SIG-M5 treated with dmso at 0.1 percent for 504 hours (cell line): ENCODE results near the gene PABPN1.
A peak's percentile ranks its signal among the peaks of the same experiment; 100 is the strongest.
"Not testable (repeated sequence)": the region's sequence is repeated elsewhere in the genome, so short reads cannot be mapped to it uniquely, and the experiment has no call there.

Experiments
- DNase-seq: peaks from one replicate; lab custom pipeline; 2025; ENCODE audit not compliant: unreplicated experiment; lab: John Stamatoyannopoulos, UW

The PABPN1 gene

DNA sequence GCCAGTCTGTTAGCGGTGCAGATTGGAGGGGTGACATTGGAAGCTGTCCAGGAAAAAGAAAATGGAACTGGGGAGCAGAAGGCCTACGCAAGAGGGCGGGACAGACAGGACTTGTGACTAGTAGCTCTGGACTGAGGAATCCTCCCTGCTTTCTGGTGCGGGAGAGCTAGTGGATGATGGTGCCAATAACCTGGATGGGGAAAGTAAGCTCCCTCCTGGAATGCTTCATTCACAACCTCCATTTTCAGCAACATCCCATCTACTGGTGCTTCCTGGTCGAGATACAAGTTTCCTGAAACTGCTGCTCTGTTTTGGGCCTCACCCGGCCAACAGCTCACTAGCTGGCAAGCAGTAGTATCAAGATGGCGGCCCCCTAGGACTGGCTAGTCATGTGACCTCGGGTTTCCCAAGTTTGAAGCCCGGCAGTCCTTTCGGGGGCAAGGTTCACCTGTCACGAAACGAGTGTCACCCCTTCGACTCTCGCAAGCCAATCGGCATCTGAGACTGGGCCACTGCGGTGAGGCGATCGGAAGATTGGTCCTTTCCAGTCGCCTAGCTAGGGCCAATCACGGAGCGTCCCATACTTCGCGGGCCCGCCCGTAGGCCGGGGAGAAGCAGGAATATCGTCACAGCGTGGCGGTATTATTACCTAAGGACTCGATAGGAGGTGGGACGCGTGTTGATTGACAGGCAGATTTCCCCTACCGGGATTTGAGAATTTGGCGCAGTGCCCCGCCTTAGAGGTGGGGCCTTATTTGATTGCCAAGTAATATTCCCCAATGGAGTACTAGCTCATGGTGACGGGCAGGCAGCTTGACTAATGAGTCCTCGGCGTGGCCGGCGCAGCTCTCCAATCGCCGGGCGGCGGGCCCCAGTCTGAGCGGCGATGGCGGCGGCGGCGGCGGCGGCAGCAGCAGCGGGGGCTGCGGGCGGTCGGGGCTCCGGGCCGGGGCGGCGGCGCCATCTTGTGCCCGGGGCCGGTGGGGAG lies at the start of gene PABPN1:
Gene PABPN1, plus strand, starts transcription at position 874 of the 988 bp plus-strand sequence. Its CDS starts 13 bp downstream, at position 887.
- peak; percentile 100 for DNase-seq

DNA sequence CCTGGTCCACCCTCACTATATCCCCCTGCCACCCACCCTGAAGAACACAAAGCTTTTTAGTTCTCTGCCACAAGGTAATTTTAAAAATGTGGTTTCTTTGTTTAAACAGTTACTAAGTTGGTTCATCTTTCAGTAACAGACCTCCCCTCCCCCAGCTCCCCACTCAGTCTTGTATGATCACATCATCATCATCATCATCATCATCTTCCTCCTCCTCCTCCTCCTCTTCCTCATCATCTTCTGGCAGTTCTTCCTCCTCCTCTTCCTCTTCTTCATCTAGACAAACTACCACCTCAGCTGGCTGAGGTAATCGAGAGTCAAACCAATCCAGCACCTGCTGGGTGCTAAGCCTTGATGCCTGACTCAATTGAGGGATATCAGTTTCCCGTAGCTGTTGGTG lies 45.8 kb upstream of the PABPN1 start:
- no peak for DNase-seq

DNA sequence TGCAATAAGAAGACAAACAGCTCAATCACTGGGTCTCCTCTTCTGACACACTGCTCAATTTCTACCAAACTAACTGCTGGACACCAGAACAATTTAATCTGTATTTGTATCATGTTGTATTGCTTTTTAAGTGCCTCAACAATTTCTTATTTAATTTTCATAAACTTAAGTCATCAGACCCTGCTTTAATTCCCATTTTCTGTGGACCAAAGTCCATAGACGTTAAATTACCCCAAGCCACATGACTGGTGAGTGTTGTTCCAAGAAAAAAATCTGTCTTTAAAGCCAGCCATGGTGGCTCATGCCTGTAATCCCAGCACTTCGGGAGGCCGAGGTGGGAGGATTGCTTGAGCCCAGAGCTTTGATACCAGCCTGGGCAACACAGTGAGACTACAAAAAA lies 44.1 kb upstream of the PABPN1 start:
- DNase-seq: no peak

DNA sequence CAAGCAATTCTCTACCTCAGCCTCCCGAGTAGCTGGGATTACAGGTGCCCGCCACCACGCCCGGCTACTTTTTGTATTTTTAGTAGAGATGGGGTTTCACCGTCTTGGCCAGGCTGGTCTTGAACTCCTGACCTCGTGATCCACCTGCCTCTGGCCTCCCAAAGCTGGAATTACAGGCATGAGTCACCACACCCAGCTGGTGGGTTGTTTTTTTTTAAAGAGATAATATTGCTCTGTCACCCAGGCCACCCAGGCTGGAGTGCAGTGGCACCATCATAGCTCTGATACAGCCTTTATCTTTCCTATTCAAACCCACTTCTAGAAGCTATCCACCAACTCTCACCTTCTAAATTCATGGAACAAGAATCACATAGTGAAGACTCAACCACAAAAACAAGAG lies 43.3 kb upstream of the PABPN1 start:
- not testable (repeated sequence) for DNase-seq

DNA sequence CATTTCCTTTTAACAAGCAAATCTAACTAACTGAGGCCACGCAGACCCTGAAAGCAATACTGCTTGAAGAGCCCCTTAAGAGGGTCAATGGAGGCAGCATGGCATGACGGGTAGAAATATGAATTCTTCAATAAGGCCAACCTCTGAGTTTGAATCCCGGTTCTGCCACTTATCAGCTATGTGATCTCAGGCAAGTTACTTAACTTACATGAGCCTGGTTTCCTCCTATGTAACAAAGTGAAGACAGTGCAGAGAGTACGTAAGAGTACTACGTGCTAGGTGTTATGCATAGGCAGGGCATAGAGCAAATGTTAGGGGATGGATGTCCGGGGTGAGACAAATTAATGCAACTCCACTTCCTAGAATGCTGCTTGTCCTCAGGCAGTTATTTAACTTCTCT lies 40.0 kb upstream of the PABPN1 start:
- DNase-seq: no peak

- peak; percentile 51 for DNase-seq
Observed at GRCh38 chr14:23284654-23285529, 36.4 kb upstream of the PABPN1 start.

GRCh38 chr14:23285530-23286019 lies 35.7 kb upstream of the PABPN1 start:
- DNase-seq: no peak

DNA sequence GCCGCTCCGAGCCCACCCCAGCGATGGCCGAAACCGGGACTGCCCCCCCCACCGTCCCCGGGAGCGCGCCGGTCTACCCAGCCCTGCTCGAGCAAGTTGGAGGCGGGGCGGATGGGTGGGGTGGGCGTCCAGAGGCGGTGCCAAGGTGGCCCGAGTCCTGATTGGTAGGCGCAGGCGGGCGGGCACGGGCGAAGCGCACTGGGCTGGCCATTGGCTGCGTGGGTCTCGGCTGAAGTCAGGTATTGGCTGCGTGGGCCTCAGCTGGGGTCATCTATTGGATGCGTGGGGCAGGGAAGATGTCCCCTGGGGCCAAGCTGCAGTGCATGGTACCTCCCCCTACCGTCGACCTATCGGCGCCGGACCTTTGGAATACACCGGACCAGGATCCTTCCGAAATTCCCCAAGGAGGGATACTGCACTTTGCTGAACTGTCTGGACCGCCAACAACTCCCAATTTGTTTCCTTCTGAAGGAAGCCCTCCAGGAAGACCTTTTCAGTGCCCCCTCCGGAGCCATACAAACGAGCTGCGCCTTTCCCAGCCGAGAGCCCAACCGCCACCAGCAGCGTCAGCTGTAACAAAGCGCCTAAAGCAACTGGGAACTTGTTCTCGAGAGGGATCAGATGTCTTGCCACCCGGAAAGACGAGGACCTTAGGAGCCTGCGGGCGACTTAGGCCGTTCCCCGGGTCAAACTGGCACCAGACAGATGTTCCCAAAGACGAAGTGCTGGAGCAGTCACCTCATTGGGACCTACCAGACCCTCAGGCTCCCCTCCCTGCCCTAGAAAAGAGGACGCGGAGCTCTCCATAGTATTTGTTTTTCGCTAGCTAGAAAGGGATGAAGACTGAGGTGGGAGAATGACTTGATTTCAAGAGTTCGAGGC lies 35.0 kb upstream of the PABPN1 start, which contains the start of gene HOMEZ:
Gene HOMEZ, minus strand, starts transcription at position 113 of the 882 bp plus-strand sequence. CDS start 180 bp downstream, outside the sequence.
- peak; percentile 98 for DNase-seq

- peak; percentile 19 for DNase-seq
Observed at GRCh38 chr14:23286902-23287479, 34.3 kb upstream of the PABPN1 start.

GRCh38 chr14:23294734-23295561 lies 26.3 kb upstream of the PABPN1 start:
- peak; percentile 54 for DNase-seq

DNA sequence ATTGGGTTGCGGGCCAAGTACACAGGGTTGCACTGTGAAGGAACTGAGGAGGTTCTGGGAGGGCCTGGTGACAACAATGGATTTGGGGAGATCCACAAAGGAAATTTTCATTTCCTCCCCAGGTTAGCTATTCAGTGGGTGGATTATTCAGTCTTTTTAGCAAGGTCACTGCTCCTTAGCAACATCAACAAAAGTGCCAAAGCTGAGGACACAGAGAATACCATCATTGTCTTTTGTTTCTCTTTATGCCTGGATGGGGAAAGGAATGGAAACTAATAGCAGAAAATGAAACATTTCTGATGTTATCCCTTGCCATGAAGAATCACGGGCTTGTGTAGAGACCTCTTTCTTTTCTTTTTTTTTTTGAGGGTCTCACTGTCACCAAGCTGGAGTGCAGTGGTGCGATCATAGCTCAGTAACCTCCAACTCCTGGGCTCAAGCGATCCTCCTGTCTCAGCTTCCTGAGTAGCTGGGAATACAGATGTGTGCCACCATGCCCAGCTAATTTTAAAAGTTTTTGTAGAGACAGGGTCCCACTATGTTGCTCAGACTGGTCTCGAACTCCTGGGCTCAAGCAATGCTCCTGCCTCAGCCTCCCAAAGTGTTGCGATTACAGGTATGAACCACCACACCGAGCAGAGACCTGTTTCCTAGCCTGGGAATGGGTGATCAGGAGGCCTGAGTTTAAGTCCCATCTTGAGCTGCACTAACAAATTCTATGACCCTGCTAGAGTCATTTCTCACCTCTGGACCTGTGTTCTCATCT lies 25.1 kb upstream of the PABPN1 start:
- no peak for DNase-seq

- no peak for DNase-seq
Observed at GRCh38 chr14:23297096-23297495, 24.2 kb upstream of the PABPN1 start.

DNA sequence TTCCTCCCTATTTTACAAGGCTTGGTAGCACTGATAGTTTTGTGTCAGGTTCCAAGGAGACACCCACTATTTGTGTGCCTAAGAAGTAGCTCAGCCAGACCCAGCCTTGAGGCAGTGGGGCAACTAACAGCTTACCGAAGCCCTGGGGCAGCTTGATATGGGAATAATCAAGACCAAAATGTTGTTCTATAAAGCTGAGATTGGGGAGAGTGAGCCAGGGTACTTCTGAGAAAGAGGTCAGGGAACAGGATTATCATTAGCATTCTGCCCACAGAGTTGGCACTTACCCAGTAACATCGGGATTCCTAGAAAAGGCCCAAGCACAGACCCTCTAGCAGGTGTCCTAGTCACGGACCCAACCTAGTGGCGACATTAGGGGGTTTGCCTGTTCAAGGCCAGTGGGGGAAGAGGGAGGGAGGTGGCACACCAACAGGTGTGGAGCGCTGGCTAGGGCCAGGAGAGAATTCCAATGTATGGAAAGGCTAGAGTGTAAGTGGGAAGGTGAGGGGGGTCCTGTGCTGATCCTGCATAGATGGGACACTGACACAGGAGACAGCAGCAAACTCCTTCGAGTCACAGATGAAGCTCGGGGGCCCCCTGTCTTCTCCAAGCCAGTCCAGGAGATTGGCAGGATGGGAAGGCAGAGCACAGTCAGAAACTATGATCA lies 23.5 kb upstream of the PABPN1 start:
- DNase-seq: no peak

GRCh38 chr14:23299211-23299957 lies 21.9 kb upstream of the PABPN1 start:
- DNase-seq: peak; percentile 30

DNA sequence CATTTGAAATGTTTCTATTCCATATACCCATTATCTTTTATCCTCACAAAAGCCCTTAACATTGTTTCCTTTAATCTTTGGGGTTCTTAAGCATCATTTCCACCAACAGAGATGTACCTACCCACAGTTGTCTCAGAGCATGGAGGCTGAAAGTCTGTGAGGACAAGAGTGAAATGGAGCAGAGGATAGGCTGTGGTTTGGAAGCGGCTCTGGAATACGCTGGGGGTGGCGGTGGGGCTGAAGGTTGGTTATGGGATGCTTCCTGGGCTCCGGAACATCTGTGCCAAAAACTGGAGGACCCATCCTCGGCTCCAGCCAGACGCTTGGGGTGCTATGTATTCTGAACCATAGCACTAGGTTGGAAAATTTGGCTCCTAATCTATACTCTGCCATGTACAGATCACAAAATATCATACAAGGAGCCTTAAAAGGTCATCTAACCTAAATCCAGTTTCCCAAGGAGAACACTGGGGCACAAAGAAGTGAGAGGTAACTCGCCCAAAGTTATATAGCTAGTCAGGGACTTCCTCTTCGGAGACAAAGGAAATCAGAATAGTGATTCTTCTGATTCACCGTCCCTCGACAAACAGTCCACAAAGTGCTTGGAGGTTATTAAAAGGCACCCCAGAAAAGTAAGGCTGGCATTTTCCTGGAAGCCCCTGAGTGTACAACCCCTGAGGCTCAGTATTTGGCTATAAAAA lies 21.1 kb upstream of the PABPN1 start:
- DNase-seq: peak; percentile 12

- DNase-seq: no peak
Observed at GRCh38 chr14:23300687-23301223, 20.5 kb upstream of the PABPN1 start.
